Measurements from ENCODE around the gene ADARB2.

The ADARB2 gene

GRCh38 chr10:1553951-1554350 lies 183.4 kb downstream of the ADARB2 start:
- Histone ChIP-seq H2AFZ (ENCODE audit: low read length, unreplicated experiment) (no peak overlapping the region), H3K4me1 (ENCODE audit: control insufficient read depth, insufficient read depth, low read length, unreplicated experiment) (no peaks in the 10 kb centered on the region), H3K4me3 (ENCODE audit: low read depth, low read length) (no peak overlapping the region), H3K79me2 (ENCODE audit: control insufficient read depth, insufficient read depth, low read length, unreplicated experiment) (no peaks in the 10 kb centered on the region), H3K36me3 (ENCODE audit: insufficient read depth, low read length) (no peaks in the 10 kb centered on the region), H3K27ac (ENCODE audit: low read depth, low read length) (no peak overlapping the region), H3K27me3 (ENCODE audit: insufficient read depth, low read length) (no peaks in the 10 kb centered on the region)

DNA sequence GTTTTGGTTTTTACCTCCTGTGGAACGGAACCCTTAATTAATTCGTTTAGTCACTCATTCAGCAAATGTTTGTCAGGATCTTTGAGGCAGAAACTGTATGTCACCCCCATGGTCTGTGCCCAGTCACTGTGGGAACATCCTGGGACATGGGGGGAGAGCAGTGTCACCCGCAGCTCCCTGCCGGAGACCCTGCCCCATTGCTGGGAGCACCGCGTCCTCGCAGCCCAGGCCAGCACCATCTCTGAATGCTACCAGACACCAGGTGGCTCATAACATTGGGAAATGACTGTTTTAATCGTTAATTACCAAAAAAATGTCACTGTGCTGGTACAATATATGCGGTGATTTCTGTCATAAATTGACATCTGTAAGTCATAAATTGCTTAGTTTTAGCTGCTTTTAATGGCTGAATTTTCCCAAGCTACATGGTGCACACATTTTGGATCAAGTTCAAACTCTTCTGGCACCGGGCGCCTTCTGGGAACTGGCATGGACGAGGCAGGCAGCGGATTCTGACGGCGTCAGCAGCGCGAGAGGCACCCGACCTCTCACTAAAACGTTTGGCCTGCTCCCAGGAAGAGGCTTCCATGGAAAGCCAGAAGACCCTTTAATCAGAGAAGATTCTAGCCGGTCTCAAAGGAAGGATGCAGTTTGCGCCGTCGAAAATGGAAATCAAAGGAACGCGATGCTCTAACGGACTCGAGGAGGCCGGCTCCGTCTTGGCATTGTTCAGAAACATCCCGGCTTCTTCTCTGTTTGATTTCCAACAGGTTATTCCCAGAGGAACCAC lies 184.2 kb downstream of the ADARB2 start:
- no peak overlapping the region for H3K4me3 ChIP-seq (ENCODE audit: low read depth, low read length)
- no peaks in the 10 kb centered on the region for H3K79me2 ChIP-seq (ENCODE audit: control insufficient read depth, insufficient read depth, low read length, unreplicated experiment)
- H3K36me3 ChIP-seq (ENCODE audit: insufficient read depth, low read length) = no peaks in the 10 kb centered on the region
- H3K4me1 ChIP-seq (ENCODE audit: control insufficient read depth, insufficient read depth, low read length, unreplicated experiment) = no peaks in the 10 kb centered on the region
- H2AFZ ChIP-seq (ENCODE audit: low read length, unreplicated experiment) = no peak overlapping the region
- H3K27me3 ChIP-seq (ENCODE audit: insufficient read depth, low read length) = no peaks in the 10 kb centered on the region
- H3K27ac ChIP-seq (ENCODE audit: low read depth, low read length) = no peak overlapping the region

GRCh38 chr10:1552406-1552805 lies 184.9 kb downstream of the ADARB2 start:
- no peak overlapping the region for H3K27ac ChIP-seq (ENCODE audit: low read depth, low read length)
- no peak overlapping the region for H3K4me3 ChIP-seq (ENCODE audit: low read depth, low read length)
- no peaks in the 10 kb centered on the region for H3K27me3 ChIP-seq (ENCODE audit: insufficient read depth, low read length)
- H3K79me2 ChIP-seq (ENCODE audit: control insufficient read depth, insufficient read depth, low read length, unreplicated experiment) = no peaks in the 10 kb centered on the region
- no peaks in the 10 kb centered on the region for H3K4me1 ChIP-seq (ENCODE audit: control insufficient read depth, insufficient read depth, low read length, unreplicated experiment)
- no peaks in the 10 kb centered on the region for H3K36me3 ChIP-seq (ENCODE audit: insufficient read depth, low read length)
- H2AFZ ChIP-seq (ENCODE audit: low read length, unreplicated experiment) = no peak overlapping the region

DNA sequence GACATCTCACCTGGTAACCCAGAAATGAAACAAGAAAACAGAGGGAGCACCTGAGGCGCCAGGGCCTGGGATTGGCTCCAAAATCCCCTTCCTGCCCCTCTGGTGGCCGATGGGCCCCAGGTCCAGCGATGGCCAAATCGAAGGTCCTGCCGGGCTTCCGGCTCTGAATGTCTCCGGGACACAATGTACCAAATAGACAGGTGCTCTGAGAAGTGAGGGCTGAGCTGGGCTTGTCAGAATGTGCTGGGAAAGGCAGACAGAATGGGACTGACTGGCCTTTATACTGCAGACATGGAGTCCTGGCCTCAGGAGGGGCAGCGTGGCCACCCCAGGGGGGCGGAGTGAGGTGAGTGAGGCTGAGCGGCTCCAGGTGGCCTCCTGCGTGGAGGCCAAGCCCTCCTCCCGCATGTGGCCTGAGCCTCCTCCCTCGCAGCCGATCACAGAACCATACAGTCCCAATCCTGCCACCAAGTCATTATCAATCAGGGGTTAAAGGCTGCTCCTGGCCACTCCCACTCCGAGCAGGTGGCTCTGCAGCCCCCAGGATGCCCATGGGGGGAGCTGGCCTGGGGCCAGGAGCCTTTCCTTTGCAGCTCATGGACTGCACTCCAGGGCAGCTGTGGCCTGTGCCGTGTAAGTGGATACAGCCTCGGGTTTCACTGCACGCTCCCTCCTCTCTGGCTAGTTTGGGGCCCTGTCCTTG lies 185.5 kb downstream of the ADARB2 start:
- no peaks in the 10 kb centered on the region for H3K79me2 ChIP-seq (ENCODE audit: control insufficient read depth, insufficient read depth, low read length, unreplicated experiment)
- H3K27ac ChIP-seq (ENCODE audit: low read depth, low read length) = no peak overlapping the region
- H3K4me1 ChIP-seq (ENCODE audit: control insufficient read depth, insufficient read depth, low read length, unreplicated experiment) = no peaks in the 10 kb centered on the region
- H2AFZ ChIP-seq (ENCODE audit: low read length, unreplicated experiment) = no peak overlapping the region
- H3K4me3 ChIP-seq (ENCODE audit: low read depth, low read length) = no peak overlapping the region
- no peaks in the 10 kb centered on the region for H3K36me3 ChIP-seq (ENCODE audit: insufficient read depth, low read length)
- H3K27me3 ChIP-seq (ENCODE audit: insufficient read depth, low read length) = no peaks in the 10 kb centered on the region

DNA sequence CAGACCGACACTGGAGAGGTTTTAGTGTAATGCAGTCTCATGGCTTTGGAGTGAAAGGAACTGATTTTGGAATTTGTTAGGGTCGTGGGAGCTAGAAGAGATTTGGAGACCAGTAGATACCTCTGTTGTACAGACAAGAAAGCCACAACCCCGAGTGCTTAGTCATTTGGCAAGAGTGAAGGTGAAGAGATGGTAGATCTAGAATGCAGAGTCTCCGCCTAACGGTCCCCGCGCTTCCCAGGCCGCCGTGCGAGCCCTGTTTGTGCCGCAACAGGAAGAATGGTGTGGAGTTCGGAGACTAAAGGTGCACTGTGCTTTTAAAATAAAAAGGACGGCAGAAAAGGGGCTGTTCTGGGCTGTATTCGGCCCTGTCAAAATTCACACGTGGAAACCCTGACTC lies 186.7 kb downstream of the ADARB2 start:
- no peaks in the 10 kb centered on the region for H3K36me3 ChIP-seq (ENCODE audit: insufficient read depth, low read length)
- H3K27ac ChIP-seq (ENCODE audit: low read depth, low read length) = no peak overlapping the region
- no peaks in the 10 kb centered on the region for H3K79me2 ChIP-seq (ENCODE audit: control insufficient read depth, insufficient read depth, low read length, unreplicated experiment)
- no peak overlapping the region for H2AFZ ChIP-seq (ENCODE audit: low read length, unreplicated experiment)
- no peaks in the 10 kb centered on the region for H3K27me3 ChIP-seq (ENCODE audit: insufficient read depth, low read length)
- H3K4me1 ChIP-seq (ENCODE audit: control insufficient read depth, insufficient read depth, low read length, unreplicated experiment) = no peaks in the 10 kb centered on the region
- H3K4me3 ChIP-seq (ENCODE audit: low read depth, low read length) = no peak overlapping the region

DNA sequence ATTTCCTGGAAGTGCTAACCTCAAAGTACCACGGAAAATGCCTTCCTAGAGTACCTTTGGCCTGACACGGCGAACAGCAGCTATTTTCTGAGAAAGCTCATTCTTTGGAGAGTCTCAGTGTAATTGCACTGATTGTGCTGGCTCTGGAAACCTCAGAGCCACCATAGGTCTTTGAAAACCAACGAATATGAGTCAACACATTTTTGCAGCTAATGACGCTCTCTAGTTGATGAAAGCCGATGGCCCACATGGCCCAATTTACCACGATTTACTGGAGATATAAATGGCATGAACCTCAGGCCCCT lies 187.1 kb downstream of the ADARB2 start:
- Histone ChIP-seq H3K4me1 (ENCODE audit: control insufficient read depth, insufficient read depth, low read length, unreplicated experiment) (no peaks in the 10 kb centered on the region), H3K4me3 (ENCODE audit: low read depth, low read length) (no peak overlapping the region), H2AFZ (ENCODE audit: low read length, unreplicated experiment) (no peak overlapping the region), H3K79me2 (ENCODE audit: control insufficient read depth, insufficient read depth, low read length, unreplicated experiment) (no peaks in the 10 kb centered on the region), H3K36me3 (ENCODE audit: insufficient read depth, low read length) (no peaks in the 10 kb centered on the region), H3K27ac (ENCODE audit: low read depth, low read length) (no peak overlapping the region), H3K27me3 (ENCODE audit: insufficient read depth, low read length) (no peaks in the 10 kb centered on the region)

DNA sequence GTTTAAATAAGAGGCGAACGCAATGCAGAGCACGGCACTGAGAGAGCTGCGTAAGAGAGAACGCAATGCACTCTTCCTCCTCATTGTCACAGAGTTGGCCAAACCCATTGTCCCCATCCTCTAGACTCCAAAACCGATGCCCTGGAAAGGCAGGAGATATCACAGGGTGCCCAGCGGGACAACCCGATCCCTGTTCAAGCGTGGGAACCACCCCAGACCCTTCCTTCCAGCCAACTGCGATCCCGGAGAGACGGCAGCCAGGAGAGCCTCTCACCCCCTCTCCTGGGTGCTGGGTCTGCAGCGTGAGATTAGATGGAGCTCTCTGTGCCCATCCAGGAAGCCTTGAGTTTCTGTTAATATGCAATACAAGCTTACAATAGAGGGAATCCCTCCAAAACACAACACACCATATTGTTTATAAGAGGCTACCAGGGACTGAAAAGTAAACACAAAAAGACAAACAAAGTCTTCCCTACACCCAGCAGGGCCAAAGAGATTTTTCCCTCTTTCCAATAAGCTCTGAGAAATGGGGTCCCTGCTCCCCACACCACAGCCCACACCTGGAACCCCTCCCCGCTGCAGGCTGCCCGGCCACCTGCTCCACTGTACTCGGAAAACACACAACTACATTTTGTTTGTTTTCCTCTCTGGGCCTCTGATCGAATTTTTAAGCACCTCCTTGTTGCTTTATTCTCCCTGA lies 187.6 kb downstream of the ADARB2 start:
- no peaks in the 10 kb centered on the region for H3K36me3 ChIP-seq (ENCODE audit: insufficient read depth, low read length)
- H3K27me3 ChIP-seq (ENCODE audit: insufficient read depth, low read length) = no peaks in the 10 kb centered on the region
- H3K79me2 ChIP-seq (ENCODE audit: control insufficient read depth, insufficient read depth, low read length, unreplicated experiment) = no peaks in the 10 kb centered on the region
- no peaks in the 10 kb centered on the region for H3K4me1 ChIP-seq (ENCODE audit: control insufficient read depth, insufficient read depth, low read length, unreplicated experiment)
- H3K27ac ChIP-seq (ENCODE audit: low read depth, low read length) = no peak overlapping the region
- no peak overlapping the region for H3K4me3 ChIP-seq (ENCODE audit: low read depth, low read length)
- no peak overlapping the region for H2AFZ ChIP-seq (ENCODE audit: low read length, unreplicated experiment)

DNA sequence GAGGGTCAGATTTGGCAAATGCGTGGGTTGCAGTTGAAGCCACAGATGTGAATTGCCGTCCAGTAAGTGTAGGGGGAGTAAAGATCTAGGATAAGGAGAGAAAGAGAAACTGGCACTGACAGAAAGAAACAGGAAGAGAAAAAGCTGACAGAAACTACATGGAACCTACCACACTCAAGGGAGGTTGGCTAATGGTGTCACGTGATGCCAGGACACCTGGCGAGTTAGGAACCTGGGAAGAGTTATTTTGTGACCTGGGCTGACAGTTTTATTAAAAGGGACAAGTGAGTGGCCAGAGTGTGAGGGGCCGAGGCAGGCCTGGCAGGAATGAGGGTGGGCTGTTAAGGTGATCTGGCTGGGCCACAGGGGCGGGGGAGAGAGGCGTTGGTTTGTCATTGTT lies 188.7 kb downstream of the ADARB2 start:
- Histone ChIP-seq H3K4me1 (ENCODE audit: control insufficient read depth, insufficient read depth, low read length, unreplicated experiment) (no peaks in the 10 kb centered on the region), H3K4me3 (ENCODE audit: low read depth, low read length) (no peak overlapping the region), H3K27me3 (ENCODE audit: insufficient read depth, low read length) (no peaks in the 10 kb centered on the region), H3K27ac (ENCODE audit: low read depth, low read length) (no peak overlapping the region), H2AFZ (ENCODE audit: low read length, unreplicated experiment) (no peak overlapping the region), H3K79me2 (ENCODE audit: control insufficient read depth, insufficient read depth, low read length, unreplicated experiment) (no peaks in the 10 kb centered on the region), H3K36me3 (ENCODE audit: insufficient read depth, low read length) (no peaks in the 10 kb centered on the region)

- no peak overlapping the region for H3K4me3 ChIP-seq (ENCODE audit: low read depth, low read length)
- H3K4me1 ChIP-seq (ENCODE audit: control insufficient read depth, insufficient read depth, low read length, unreplicated experiment) = no peaks in the 10 kb centered on the region
- H3K27ac ChIP-seq (ENCODE audit: low read depth, low read length) = no peak overlapping the region
- no peaks in the 10 kb centered on the region for H3K36me3 ChIP-seq (ENCODE audit: insufficient read depth, low read length)
- no peak overlapping the region for H2AFZ ChIP-seq (ENCODE audit: low read length, unreplicated experiment)
- no peaks in the 10 kb centered on the region for H3K79me2 ChIP-seq (ENCODE audit: control insufficient read depth, insufficient read depth, low read length, unreplicated experiment)
- H3K27me3 ChIP-seq (ENCODE audit: insufficient read depth, low read length) = no peaks in the 10 kb centered on the region
Observed at GRCh38 chr10:1548146-1548545, 189.2 kb downstream of the ADARB2 start.

GRCh38 chr10:1546431-1547110 lies 190.8 kb downstream of the ADARB2 start:
- no peaks in the 10 kb centered on the region for H3K27me3 ChIP-seq (ENCODE audit: insufficient read depth, low read length)
- H3K79me2 ChIP-seq (ENCODE audit: control insufficient read depth, insufficient read depth, low read length, unreplicated experiment) = no peaks in the 10 kb centered on the region
- H3K4me3 ChIP-seq (ENCODE audit: low read depth, low read length) = no peak overlapping the region
- H3K4me1 ChIP-seq (ENCODE audit: control insufficient read depth, insufficient read depth, low read length, unreplicated experiment) = no peaks in the 10 kb centered on the region
- no peak overlapping the region for H2AFZ ChIP-seq (ENCODE audit: low read length, unreplicated experiment)
- no peaks in the 10 kb centered on the region for H3K36me3 ChIP-seq (ENCODE audit: insufficient read depth, low read length)
- H3K27ac ChIP-seq (ENCODE audit: low read depth, low read length) = no peak overlapping the region
